GM19397 (cell line): ENCODE results near the gene ANO2.
"Not testable (repeated sequence)": the region's sequence is repeated elsewhere in the genome, so short reads cannot be mapped to it uniquely, and the experiment has no call there.

ENCODE experiments used
- ATAC-seq: cut with Tn5 transposase; IDR thresholded peaks from one replicate; pipeline ENCODE4 v1.9.1; 2021; ENCODE audit warnings: mild to moderate bottlenecking, moderate library complexity; ENCODE audit not compliant: unreplicated experiment

ANO2 gene

GRCh38 chr12:5689773-5690172 lies 255.3 kb downstream of the ANO2 start:
- no peak for ATAC-seq

- ATAC-seq: no peak
These were observed 256.8 kb downstream of the ANO2 start for GRCh38 chr12:5688226-5688625.

GRCh38 chr12:5685935-5686334 lies 259.1 kb downstream of the ANO2 start:
- ATAC-seq: no peak

- no peak for ATAC-seq
These were observed 260.1 kb downstream of the ANO2 start for GRCh38 chr12:5684989-5685388.

- no peak for ATAC-seq
These were observed 262.5 kb downstream of the ANO2 start for GRCh38 chr12:5682581-5682980.

- ATAC-seq: no peak
These were observed 266.9 kb downstream of the ANO2 start for GRCh38 chr12:5678176-5678575.

- ATAC-seq: not testable (repeated sequence)
These were observed 275.4 kb downstream of the ANO2 start for GRCh38 chr12:5669624-5670023.

- no peak for ATAC-seq
These were observed 279.4 kb downstream of the ANO2 start for GRCh38 chr12:5665615-5666014.

GRCh38 chr12:5661811-5662210 lies 283.2 kb downstream of the ANO2 start:
- ATAC-seq: no peak

- ATAC-seq: no peak
These were observed 284.8 kb downstream of the ANO2 start for GRCh38 chr12:5660238-5660637.

GRCh38 chr12:5658339-5658941 lies 286.6 kb downstream of the ANO2 start:
- not testable (repeated sequence) for ATAC-seq

GRCh38 chr12:5656836-5657235 lies 288.2 kb downstream of the ANO2 start:
- no peak for ATAC-seq

- no peak for ATAC-seq
These were observed 289.9 kb downstream of the ANO2 start for GRCh38 chr12:5655120-5655519.

GRCh38 chr12:5654019-5654418 lies 291.0 kb downstream of the ANO2 start:
- ATAC-seq: no peak

- no peak for ATAC-seq
These were observed 294.1 kb downstream of the ANO2 start for GRCh38 chr12:5650829-5651461.

- no peak for ATAC-seq
These were observed 294.8 kb downstream of the ANO2 start for GRCh38 chr12:5650281-5650680.

- no peak for ATAC-seq
These were observed 296.2 kb downstream of the ANO2 start for GRCh38 chr12:5648692-5649359.

GRCh38 chr12:5643266-5643665 lies 301.8 kb downstream of the ANO2 start:
- no peak for ATAC-seq

GRCh38 chr12:5637698-5638097 lies 307.4 kb downstream of the ANO2 start:
- no peak for ATAC-seq

GRCh38 chr12:5636907-5637306 lies 308.2 kb downstream of the ANO2 start:
- no peak for ATAC-seq

- ATAC-seq: no peak
These were observed 312.0 kb downstream of the ANO2 start for GRCh38 chr12:5633106-5633505.

GRCh38 chr12:5632453-5632852 lies 312.6 kb downstream of the ANO2 start:
- ATAC-seq: no peak
